Heart left ventricle (tissue), 13 donors: ENCODE results near the gene ELOVL1.

Experiments used
- POLR2A ChIP-seq, 2 donors: fragments of 450-650 bp; IDR thresholded peaks; one replicate each; pipeline ENCODE4 v1.6.1; 2017; ENCODE audit warnings: antibody characterized with exemption in 2 of 2, mild to moderate bottlenecking in 2 of 2, moderate library complexity in 2 of 2
- TF ChIP-seq, protein P1 (sequence below), 12 donors: fragments of 200-600 bp; sonication (generic) in 4 of 12; IDR thresholded peaks; one replicate each; pipeline versions ENCODE4 v1.5.0 to v1.8.0; 2018 to 2022; ENCODE audit warnings: antibody characterized with exemption in 12 of 12, mild to moderate bottlenecking in 5 of 12
- donor health status: ischemic (EF 13 %, LVEDD 7.1; RV severe dilation, severe dysfunction).
- donor health status: DM: no; HTN: yes; CAD: no.
- donor health status: DM: no; HTN: no; CAD: no.
- donor health status: ischemic (EF 25% LVEDD 6.9; RV normal size, moderate dysfunction).
- donor health status: ischemic (EF 25% LVEDD 5.7; RV mildly dilated, moderate dysfunction).
- donor health status: ischemic (EF 35%, LVEDD 5.7; RV mildly dilated, moderate dysfunction).
- donor health status: nonischemic (EF 11% LVEDD 7.7; RV severe dilation, severe dysfunction).
- donor health status: DM: yes; HTN: yes; CAD: no.
- donor health status: PGD.
- donor health status: ischemic (EF 29% LVEDD 5.4; RV normal size, mild dysfunction).
- donor health status: nonischemic (EF 23%, LVEDD 6.1; RV moderate dilation, normal function).

- TF ChIP-seq, protein P1, sequence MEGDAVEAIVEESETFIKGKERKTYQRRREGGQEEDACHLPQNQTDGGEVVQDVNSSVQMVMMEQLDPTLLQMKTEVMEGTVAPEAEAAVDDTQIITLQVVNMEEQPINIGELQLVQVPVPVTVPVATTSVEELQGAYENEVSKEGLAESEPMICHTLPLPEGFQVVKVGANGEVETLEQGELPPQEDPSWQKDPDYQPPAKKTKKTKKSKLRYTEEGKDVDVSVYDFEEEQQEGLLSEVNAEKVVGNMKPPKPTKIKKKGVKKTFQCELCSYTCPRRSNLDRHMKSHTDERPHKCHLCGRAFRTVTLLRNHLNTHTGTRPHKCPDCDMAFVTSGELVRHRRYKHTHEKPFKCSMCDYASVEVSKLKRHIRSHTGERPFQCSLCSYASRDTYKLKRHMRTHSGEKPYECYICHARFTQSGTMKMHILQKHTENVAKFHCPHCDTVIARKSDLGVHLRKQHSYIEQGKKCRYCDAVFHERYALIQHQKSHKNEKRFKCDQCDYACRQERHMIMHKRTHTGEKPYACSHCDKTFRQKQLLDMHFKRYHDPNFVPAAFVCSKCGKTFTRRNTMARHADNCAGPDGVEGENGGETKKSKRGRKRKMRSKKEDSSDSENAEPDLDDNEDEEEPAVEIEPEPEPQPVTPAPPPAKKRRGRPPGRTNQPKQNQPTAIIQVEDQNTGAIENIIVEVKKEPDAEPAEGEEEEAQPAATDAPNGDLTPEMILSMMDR (IDR thresholded peaks at IDR 0.05), result no peak
- no peak for TF ChIP-seq POLR2A (IDR thresholded peaks at IDR 0.05)
Measured at GRCh38 chr1:43317817-43318471, 49.9 kb downstream of the ELOVL1 start.
